Body of pancreas (tissue), 4 donors: ENCODE results near the gene ADRA1B. TPM values are rescaled to one million over a fixed set of nuclear protein-coding genes. Genes with fewer than 3 reads are reported as not detected.

ENCODE experiments used
- ATAC-seq: fragments of 150-250 bp; one replicate; pipeline ENCODE4 v1.9.1; 2016
- DNase-seq, 4 donors: peaks; one replicate each; pipeline ENCODE4 v3.0.0-alpha.2; 2019
- H3K27ac ChIP-seq, 4 donors: fragments of 200-600 bp; sonication (generic); 1 replicate in 3 of 4; 2 replicates in 1 of 4; pipeline versions ENCODE4 v1.5.1 to v1.6.1; 2016 to 2019; ENCODE audit warnings: mild to moderate bottlenecking in 1 of 4, mixed read lengths in 1 of 4, moderate library complexity in 1 of 4
- H3K27me3 ChIP-seq, 2 donors: fragments of 200-600 bp; sonication (generic); one replicate each; pipeline ENCODE4 v1.6.0; 2016; ENCODE audit warnings: mild to moderate bottlenecking in 1 of 2
- H3K36me3 ChIP-seq, 2 donors: fragments of 200-600 bp; sonication (generic); replicated peaks in 1 of 2; 2 replicates each; pipeline ENCODE4 v1.5.1; 2016; ENCODE audit warnings: low read depth in 2 of 2; ENCODE audit not compliant: insufficient read depth in 1 of 2
- H3K4me1 ChIP-seq: fragments of 200-600 bp; sonication (generic); one replicate; pipeline ENCODE4 v1.6.0; 2016
- H3K4me3 ChIP-seq, 2 donors: fragments of 200-600 bp; sonication (generic); 1 replicate in 1 of 2; 2 replicates in 1 of 2; pipeline ENCODE4 v1.5.1; 2016 to 2019
- H3K9me3 ChIP-seq, 3 donors: fragments of 200-600 bp; sonication (generic); 1 replicate in 2 of 3; 2 replicates in 1 of 3; pipeline ENCODE4 v1.5.1; 2016
- POLR2A ChIP-seq, 3 donors: fragments of 450-650 bp; IDR thresholded peaks; one replicate each; pipeline ENCODE4 v1.6.1; 2016; ENCODE audit warnings: antibody characterized with exemption in 3 of 3, mild to moderate bottlenecking in 2 of 3
- WGBS, 2 donors: methylation state at CpG; one replicate each; pipeline ENCODE4 v1.1.5; 2017; 5-methylcytosine and 5-hydroxymethylcytosine counted together
- intact Hi-C: fragments of 100-400 bp; cut with DNase I; formaldehyde crosslinking; loops from one replicate; pipeline ENCODE4 v1.15.1; 2023
- total RNA-seq, 2 donors: library from RNA; depleted of rRNA; stranded (reverse); fragments of >200 nt; gene quantifications; one replicate each; pipeline ENCODE4 v1.1.0, GENCODE V29; 2016
- TF ChIP-seq, protein P1 (sequence below), 7 experiments: fragments of 450-650 bp in 4 of 7; fragments of 200-600 bp in 3 of 7; sonication (generic) in 3 of 7; IDR thresholded peaks; one replicate each; pipeline ENCODE4 v1.5.1; 2016 to 2019; ENCODE audit warnings: antibody characterized with exemption in 7 of 7

Gene ADRA1B
- total RNA-seq, 2 donors from 2014 or later = 0.26 to 4.0 TPM

- WGBS, 2 donors = 88% methylated on average over 9 to 10 of the region's 10 CpGs
- DNase-seq (no peak), ATAC-seq (no peak)
- no peak for TF ChIP-seq POLR2A (IDR thresholded peaks at IDR 0.05)
- TF ChIP-seq, protein P1, sequence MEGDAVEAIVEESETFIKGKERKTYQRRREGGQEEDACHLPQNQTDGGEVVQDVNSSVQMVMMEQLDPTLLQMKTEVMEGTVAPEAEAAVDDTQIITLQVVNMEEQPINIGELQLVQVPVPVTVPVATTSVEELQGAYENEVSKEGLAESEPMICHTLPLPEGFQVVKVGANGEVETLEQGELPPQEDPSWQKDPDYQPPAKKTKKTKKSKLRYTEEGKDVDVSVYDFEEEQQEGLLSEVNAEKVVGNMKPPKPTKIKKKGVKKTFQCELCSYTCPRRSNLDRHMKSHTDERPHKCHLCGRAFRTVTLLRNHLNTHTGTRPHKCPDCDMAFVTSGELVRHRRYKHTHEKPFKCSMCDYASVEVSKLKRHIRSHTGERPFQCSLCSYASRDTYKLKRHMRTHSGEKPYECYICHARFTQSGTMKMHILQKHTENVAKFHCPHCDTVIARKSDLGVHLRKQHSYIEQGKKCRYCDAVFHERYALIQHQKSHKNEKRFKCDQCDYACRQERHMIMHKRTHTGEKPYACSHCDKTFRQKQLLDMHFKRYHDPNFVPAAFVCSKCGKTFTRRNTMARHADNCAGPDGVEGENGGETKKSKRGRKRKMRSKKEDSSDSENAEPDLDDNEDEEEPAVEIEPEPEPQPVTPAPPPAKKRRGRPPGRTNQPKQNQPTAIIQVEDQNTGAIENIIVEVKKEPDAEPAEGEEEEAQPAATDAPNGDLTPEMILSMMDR (IDR thresholded peaks at IDR 0.05) = no peak
- Histone ChIP-seq H3K36me3 (no peaks in the 10 kb centered on the region), H3K27me3 (no peaks in the 10 kb centered on the region), H3K4me1 (no peaks in the 10 kb centered on the region), H3K9me3 (peaks cover 0 to 3% (median 0%) of the 10 kb centered on the region in 3 donors), H3K27ac (no peak overlapping the region), H3K4me3 (no peak overlapping the region)
- intact Hi-C loops = no loop called here
Measured at GRCh38 chr5:159937580-159937979, 21.3 kb downstream of the ADRA1B start.

DNA sequence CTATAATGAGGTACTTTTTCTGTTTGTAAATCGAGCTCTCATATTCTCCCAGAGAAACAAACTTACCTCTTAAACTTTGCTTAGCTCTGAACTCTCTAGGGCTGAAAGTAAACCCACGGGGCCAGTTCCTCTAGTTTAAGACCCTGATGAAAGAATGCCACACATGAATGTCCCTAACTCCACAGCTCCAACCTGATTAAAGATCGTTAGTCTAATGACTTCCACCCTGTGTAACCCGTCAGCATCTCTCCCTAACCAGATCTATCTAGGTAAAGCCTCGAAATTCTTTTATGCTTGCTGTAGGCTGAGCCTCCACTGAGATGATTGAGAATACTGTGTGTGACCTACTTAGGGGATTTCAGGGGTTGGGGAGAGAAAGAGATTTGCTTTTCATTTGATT is 27.0 kb downstream of the ADRA1B start:
- Histone ChIP-seq H3K9me3 (no peaks in the 10 kb centered on the region), H3K4me1 (no peaks in the 10 kb centered on the region), H3K36me3 (no peaks in the 10 kb centered on the region), H3K4me3 (no peak overlapping the region), H3K27me3 (no peaks in the 10 kb centered on the region), H3K27ac (no peak overlapping the region)
- 33 to 37% methylated on average over 5 of the region's 5 CpGs for WGBS, 2 donors
- DNase-seq (no peak), ATAC-seq (no peak)
- intact Hi-C loops = no loop called here
- TF ChIP-seq, protein P1 (IDR thresholded peaks at IDR 0.05) = no peak
- TF ChIP-seq POLR2A (IDR thresholded peaks at IDR 0.05) = no peak

DNA sequence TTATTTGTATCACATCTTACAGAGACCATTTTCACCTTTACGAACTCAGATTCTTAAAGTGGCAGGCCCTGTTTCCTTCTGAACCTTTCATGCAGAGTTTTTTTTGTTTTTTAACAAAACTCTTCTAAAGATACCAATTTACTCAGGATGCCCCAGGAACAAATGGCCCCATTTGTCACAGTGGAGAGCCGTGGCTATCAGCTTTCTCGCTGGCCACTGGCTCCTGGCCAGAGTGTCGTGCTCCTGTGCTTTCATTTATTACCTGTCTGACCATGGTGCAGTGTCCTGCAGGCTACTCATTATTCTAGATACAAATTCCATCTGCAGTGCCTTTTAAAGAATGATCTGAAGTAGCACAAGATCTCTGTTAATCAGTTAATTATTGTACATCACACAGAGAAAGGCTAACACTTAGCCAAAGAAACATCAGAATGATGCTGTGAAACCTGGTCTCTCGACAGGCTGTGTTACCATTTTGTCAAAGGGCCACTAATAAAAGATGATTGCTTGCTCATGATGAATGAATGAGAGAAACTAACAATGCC is 27.8 kb downstream of the ADRA1B start:
- TF ChIP-seq, protein P1 (IDR thresholded peaks at IDR 0.05) = no peak
- TF ChIP-seq POLR2A (IDR thresholded peaks at IDR 0.05) = no peak
- Histone ChIP-seq H3K9me3 (no peaks in the 10 kb centered on the region), H3K4me3 (no peak overlapping the region), H3K36me3 (no peaks in the 10 kb centered on the region), H3K27me3 (no peaks in the 10 kb centered on the region), H3K4me1 (no peaks in the 10 kb centered on the region), H3K27ac (no peak overlapping the region)
- WGBS, 2 donors = 31 to 32% methylated on average over 5 of the region's 5 CpGs
- intact Hi-C loops = no loop called here
- ATAC-seq = no peak
- no peak for DNase-seq

- Histone ChIP-seq H3K4me1 (no peaks in the 10 kb centered on the region), H3K9me3 (no peaks in the 10 kb centered on the region), H3K36me3 (no peaks in the 10 kb centered on the region), H3K27me3 (no peaks in the 10 kb centered on the region), H3K27ac (no peak overlapping the region), H3K4me3 (no peak overlapping the region)
- ATAC-seq (no peak), DNase-seq (no peak)
- intact Hi-C loops = no loop called here
- TF ChIP-seq, protein P1 (IDR thresholded peaks at IDR 0.05) = no peak
- TF ChIP-seq POLR2A (IDR thresholded peaks at IDR 0.05) = no peak
- WGBS, 2 donors = 44 to 50% methylated on average over 2 of the region's 2 CpGs
Measured at GRCh38 chr5:159945359-159945758, 29.1 kb downstream of the ADRA1B start.

- TF ChIP-seq, protein P1 (IDR thresholded peaks at IDR 0.05) = no peak
- TF ChIP-seq POLR2A (IDR thresholded peaks at IDR 0.05) = no peak
- intact Hi-C loops = no loop called here
- no peak overlapping the region for H3K4me3 ChIP-seq
- ATAC-seq (no peak), DNase-seq (no peak)
- WGBS, 2 donors = 19 to 28% methylated on average over 9 of the region's 9 CpGs
- no peaks in the 10 kb centered on the region for H3K27me3 ChIP-seq
- no peaks in the 10 kb centered on the region for H3K4me1 ChIP-seq
- H3K36me3 ChIP-seq = no peaks in the 10 kb centered on the region
- H3K9me3 ChIP-seq = no peaks in the 10 kb centered on the region
- H3K27ac ChIP-seq = no peak overlapping the region
Measured at GRCh38 chr5:159947708-159948358, 31.6 kb downstream of the ADRA1B start.
